ENCODE results near the gene DDX41. TPM values are rescaled to one million over a fixed set of nuclear protein-coding genes. Genes with fewer than 3 reads are reported as not detected.

The DDX41 gene
- total RNA-seq, 4 donors from 2014 or later = 119 to 170 (median 145) TPM

- no peak for DNase-seq
- TF ChIP-seq POLR2A (IDR thresholded peaks at IDR 0.05) (no peak), CTCF (IDR thresholded peaks at IDR 0.05) (no peak)
- Histone ChIP-seq H3K36me3 (peaks cover 44 to 48% of the 10 kb centered on the region in 2 donors), H3K9me3 (no peaks in the 10 kb centered on the region), H3K27ac (no peak overlapping the region), H3K4me3 (replicated peaks in 1 of 3) (no peak overlapping the region), H3K4me1 (peaks cover 2 to 4% of the 10 kb centered on the region in 2 donors), H3K27me3 (no peaks in the 10 kb centered on the region)
- 69 to 74% methylated on average over 2 of the region's 2 CpGs for WGBS, 2 donors
- intact Hi-C loops (cut with DNase I) = loop anchor here (10.0 kb wide), 1 partner anchor 74 kb away; the partner anchor contains the start of gene TMED9
These were observed 4.3 kb upstream of the DDX41 start for GRCh38 chr5:177520916-177521513.

- Histone ChIP-seq H3K27ac (no peak overlapping the region), H3K9me3 (no peaks in the 10 kb centered on the region), H3K4me3 (replicated peaks in 1 of 3) (no peak overlapping the region), H3K27me3 (no peaks in the 10 kb centered on the region), H3K36me3 (peaks cover 40 to 45% of the 10 kb centered on the region in 2 donors), H3K4me1 (peaks cover 9 to 10% of the 10 kb centered on the region in 2 donors)
- intact Hi-C loops (cut with DNase I) = loop anchor here (10.0 kb wide), 1 partner anchor 75 kb away; the partner anchor contains the start of gene TMED9
- 87 to 92% methylated on average over 3 of the region's 3 CpGs for WGBS, 2 donors
- no peak for TF ChIP-seq CTCF (IDR thresholded peaks at IDR 0.05)
- TF ChIP-seq POLR2A (IDR thresholded peaks at IDR 0.05) = no peak
- no peak for DNase-seq
These were observed 3.5 kb upstream of the DDX41 start for GRCh38 chr5:177520271-177520670.

GRCh38 chr5:177519463-177520235 lies 2.9 kb upstream of the DDX41 start:
- peaks cover 43 to 48% of the 10 kb centered on the region in 2 donors for H3K36me3 ChIP-seq

GRCh38 chr5:177515580-177515979 lies 1.2 kb downstream of the DDX41 start:
- Histone ChIP-seq H3K27ac (no peak overlapping the region), H3K4me1 (peaks cover 9 to 10% of the 10 kb centered on the region in 2 donors), H3K4me3 (replicated peaks in 1 of 3) (peak overlapping the region in 1 of 3 donors; percentile 67), H3K36me3 (peaks cover 54 to 55% of the 10 kb centered on the region in 2 donors), H3K27me3 (no peaks in the 10 kb centered on the region), H3K9me3 (no peaks in the 10 kb centered on the region)
- TF ChIP-seq CTCF (IDR thresholded peaks at IDR 0.05) (no peak), POLR2A (IDR thresholded peaks at IDR 0.05) (no peak)
- DNase-seq = no peak
- WGBS, 2 donors = 88 to 94% methylated on average over 7 of the region's 7 CpGs
- intact Hi-C loops (cut with DNase I) = no loop called here

More at GRCh38 chr5:177519463-177520235, 2.9 kb upstream of the DDX41 start:
- intact Hi-C loops (cut with DNase I) = loop anchor here (10.0 kb wide), 1 partner anchor 75 kb away; the partner anchor contains the start of gene TMED9
- Histone ChIP-seq H3K4me1 (peaks cover 9 to 10% of the 10 kb centered on the region in 2 donors), H3K4me3 (replicated peaks in 1 of 3) (no peak overlapping the region), H3K9me3 (no peaks in the 10 kb centered on the region), H3K27me3 (no peaks in the 10 kb centered on the region), H3K27ac (no peak overlapping the region)
- DNase-seq = no peak
- 84 to 86% methylated on average over 13 of the region's 13 CpGs for WGBS, 2 donors
- no peak for TF ChIP-seq POLR2A (IDR thresholded peaks at IDR 0.05)
- no peak for TF ChIP-seq CTCF (IDR thresholded peaks at IDR 0.05)

- TF ChIP-seq POLR2A (IDR thresholded peaks at IDR 0.05) = no peak
- TF ChIP-seq CTCF (IDR thresholded peaks at IDR 0.05) = no peak
- intact Hi-C loops (cut with DNase I) = no loop called here
- peaks cover 44 to 45% of the 10 kb centered on the region in 2 donors for H3K36me3 ChIP-seq
- H3K4me1 ChIP-seq = peaks cover 9 to 10% of the 10 kb centered on the region in 2 donors
- no peaks in the 10 kb centered on the region for H3K27me3 ChIP-seq
- 90 to 98% methylated on average over 9 to 10 of the region's 11 CpGs for WGBS, 2 donors
- DNase-seq = no peak
- no peak overlapping the region for H3K27ac ChIP-seq
- no peaks in the 10 kb centered on the region for H3K9me3 ChIP-seq
- H3K4me3 ChIP-seq (replicated peaks in 1 of 3) = no peak overlapping the region
These were observed 2.2 kb downstream of the DDX41 start for GRCh38 chr5:177514541-177514940.
